Hypothalamus (tissue), 51 donors: ENCODE data around the gene PDE4C.

Source experiments
- DNase-seq, 51 donors: peaks; one replicate each; lab custom pipeline; 2025; lab: John Stamatoyannopoulos, UW

The PDE4C gene

DNA sequence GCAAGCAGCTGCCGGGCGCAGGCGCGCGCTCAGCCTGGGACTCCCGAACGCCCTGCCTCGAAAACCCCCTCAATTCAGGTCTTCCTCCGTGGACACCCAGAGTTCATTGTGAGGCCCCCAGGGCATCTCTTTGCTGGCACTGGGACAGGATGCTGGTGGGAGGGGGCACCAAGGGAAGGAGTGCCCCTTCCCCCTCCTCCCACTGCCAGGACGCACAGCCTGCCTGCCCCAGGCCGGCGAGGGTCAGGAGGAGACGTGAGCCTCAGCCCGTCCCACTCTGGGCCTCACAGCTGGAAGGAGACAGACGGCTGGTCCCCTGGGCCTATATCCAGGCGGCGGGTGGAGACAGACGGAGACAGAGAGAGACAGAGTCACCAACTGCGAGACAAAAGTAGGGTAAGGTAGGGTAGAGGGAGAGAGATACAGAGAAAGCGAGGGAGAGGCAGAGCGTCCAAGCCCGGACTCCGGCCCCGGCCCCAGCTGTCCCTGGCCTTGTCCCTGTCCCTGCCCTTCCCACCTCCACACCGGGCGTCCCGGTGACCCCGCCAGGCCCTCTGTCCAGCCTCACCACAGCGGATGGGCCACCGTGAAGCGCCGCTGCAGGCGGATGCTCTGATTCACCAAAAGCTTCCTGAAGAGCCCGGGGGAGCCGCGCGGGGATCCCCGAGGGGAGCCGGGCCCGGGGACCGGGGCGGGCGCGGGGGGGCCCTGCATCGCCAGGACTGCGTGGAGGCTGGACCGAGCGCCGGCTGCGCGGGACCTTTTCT, at the start of gene PDE4C:
Gene PDE4C (minus strand): TSS at position 737 of the 767 bp plus-strand sequence. CDS start 23 bp downstream, at position 714.
- DNase-seq: no peak

- peak in 48 of 51 donors; percentile 8 to 86 (median 69) for DNase-seq
Measured at GRCh38 chr19:18274781-18275356, 48.6 kb upstream of the PDE4C start.

GRCh38 chr19:18274219-18274780, 48.1 kb upstream of the PDE4C start, which contains the start of gene IQCN:
Gene IQCN, minus strand, starts transcription at chr19:18274452. Its CDS starts 4,974 bp downstream, at chr19:18269478.
- DNase-seq: peak in 1 of 51 donors; percentile 43

DNA sequence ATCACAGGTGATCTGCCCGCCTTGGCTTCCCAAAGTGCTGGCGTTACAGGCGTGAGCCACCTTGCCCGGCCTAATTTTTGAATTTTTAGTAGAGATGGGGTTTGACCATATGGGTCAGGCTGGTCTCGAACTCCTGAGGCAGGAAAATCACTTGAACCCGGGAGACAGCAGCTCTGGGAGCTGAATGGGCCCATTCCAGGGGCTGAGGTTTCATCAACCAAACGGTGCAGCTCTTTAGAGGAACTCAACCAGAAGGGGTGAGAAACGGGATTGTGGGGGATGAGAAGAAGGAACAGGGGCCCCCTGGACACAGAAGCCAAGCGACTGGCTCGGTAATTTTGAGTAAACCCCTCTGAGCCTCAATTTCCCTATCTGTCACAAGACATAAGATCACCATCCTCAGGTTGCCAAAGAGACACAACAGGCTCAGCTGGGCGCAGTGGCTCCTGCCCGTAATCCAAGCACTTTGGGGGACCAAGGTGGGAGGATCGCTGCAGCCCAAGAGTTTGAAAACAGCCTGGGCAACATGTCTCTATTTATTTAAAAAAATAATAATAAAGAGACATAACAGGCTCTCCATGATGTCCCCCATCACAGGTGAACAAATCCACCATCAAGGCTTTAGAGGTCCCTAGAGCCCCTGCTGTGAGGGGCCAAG, 47.5 kb upstream of the PDE4C start:
- DNase-seq: no peak

DNA sequence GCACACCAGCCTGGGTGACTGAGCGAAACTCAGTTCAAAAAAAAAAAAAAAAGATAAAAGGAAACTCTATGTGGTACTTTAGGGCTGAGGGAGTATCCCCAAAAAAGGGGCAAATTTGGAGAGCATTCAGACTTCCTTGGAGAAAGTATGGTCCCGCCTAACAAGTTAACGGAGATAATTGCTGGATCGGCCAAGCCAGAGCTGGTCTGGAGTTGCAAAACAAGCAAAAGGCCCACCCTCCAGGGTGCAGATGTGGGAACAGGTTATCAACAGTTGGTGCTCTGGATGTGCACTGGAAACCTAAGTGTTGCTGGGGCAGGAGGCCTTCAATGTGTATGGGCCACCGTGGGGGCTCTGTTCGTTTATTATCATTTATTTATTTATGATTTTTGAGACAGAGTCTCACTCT, 45.2 kb upstream of the PDE4C start:
- DNase-seq: no peak

DNA sequence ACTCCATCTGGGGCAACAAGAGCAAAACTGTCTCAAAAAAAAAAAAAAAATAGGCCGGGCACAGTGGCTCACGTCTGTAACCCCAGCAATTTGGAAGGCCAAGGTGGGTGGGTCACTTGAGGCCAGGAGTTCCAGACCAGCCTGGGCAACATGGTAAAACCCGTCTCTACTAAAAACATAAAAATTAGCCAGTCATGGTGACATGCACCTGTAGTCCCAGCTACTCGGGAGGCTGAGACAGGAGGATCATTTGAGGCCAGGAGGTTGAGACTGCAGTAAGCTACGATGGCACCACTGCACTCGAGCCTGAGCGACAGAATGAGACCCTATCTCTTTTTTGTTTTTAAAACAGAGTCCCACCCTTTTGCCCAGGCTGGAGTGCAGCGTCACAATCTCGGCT, 44.1 kb upstream of the PDE4C start:
- DNase-seq: no peak

DNA sequence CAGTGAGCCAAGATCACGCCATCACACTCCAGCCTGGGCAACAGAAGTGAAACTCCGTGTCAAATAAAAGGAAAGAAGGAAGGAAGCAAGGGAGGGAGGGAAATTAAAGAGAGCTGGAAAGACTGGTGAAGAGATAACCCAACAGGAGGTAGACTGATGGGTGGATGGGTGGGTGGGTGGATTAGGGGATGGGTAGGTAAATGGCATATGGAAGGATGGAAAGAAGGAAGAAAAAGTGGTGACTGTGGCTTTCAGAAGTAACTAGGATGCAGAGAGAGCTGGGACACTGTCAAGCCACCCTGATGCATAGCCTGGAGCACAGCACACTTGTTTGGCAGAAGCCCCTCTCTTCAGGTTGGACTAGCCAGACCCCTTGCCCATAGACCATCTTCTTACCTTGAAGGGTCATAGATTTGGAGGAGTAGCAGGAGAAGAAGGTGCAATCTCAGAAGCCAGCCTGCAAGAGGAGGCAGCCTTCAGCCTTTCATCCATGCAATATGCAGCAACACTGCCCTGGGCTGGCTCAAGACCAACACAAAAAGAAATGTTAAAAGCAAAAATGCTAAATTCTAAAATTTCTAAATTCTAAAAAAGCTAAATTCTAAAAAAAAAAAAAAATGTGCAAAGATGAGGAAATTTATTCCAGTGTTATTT, 43.0 kb upstream of the PDE4C start:
- no peak for DNase-seq

DNA sequence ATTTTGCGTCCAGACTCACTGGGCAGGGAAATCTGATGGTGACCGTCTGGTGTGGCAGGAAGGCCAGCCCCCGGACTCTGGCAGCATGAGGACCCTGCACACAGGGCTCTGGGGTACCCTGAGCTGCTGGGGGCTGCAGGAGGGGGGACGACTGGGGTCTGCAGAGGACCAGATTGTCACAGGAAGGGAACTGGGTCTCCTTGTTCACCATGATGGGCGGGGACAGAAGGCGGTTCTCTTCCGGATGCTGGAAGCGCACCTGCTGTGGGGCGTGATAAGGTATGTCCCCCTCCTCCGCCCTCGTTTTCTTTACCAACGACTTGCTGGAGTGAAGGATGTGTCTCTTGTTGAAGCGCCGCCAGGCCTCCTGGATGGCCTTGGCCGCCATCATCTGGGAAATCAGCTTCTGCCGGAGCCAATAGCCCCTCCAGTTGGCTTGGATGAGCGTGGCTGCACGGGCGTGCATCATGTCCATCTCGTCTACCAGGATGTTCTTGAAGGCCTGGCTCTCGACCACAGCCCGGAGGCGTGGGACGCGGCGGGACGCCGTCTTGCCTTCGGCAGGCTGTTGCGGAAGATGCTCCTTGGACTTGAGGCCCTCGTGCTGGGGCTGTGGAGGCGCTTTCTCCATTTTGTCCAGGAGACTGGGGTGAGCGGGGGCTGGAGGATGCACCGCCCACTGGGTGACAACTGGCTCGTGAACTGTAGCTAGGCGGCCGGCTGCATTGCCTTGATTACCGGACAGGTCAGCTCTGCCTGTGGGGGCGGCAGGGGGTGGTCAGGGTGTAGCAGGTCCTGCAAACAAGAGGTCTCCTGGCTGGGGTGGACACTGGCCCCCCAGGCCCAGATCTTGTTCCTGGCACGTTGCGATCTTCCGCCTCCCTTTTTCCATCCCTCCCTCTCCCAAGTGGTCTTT, 40.8 kb upstream of the PDE4C start:
- no peak for DNase-seq

DNA sequence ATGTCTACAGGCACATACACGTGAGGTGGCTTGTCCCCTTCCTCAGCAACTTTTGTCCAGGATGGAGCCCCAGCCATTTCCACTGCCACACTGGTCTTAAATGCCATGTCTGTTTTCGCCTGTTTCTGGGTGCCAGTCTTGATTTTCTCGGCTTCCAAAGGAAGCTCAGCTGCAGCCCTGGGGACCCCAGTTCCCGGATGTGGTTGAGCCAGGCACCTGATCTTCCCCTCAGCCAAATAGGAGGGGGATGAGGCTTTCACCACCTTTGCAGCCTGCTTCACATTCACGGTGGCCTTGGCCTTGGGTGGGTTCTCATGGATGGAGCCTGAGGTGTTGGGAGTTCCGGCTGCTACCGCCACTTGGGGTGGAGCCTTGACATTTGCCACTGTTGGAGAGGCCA, 39.3 kb upstream of the PDE4C start:
- DNase-seq: no peak

GRCh38 chr19:18264971-18265540, 38.8 kb upstream of the PDE4C start:
- DNase-seq: no peak

- no peak for DNase-seq
Measured at GRCh38 chr19:18264137-18264854, 38.1 kb upstream of the PDE4C start.

DNA sequence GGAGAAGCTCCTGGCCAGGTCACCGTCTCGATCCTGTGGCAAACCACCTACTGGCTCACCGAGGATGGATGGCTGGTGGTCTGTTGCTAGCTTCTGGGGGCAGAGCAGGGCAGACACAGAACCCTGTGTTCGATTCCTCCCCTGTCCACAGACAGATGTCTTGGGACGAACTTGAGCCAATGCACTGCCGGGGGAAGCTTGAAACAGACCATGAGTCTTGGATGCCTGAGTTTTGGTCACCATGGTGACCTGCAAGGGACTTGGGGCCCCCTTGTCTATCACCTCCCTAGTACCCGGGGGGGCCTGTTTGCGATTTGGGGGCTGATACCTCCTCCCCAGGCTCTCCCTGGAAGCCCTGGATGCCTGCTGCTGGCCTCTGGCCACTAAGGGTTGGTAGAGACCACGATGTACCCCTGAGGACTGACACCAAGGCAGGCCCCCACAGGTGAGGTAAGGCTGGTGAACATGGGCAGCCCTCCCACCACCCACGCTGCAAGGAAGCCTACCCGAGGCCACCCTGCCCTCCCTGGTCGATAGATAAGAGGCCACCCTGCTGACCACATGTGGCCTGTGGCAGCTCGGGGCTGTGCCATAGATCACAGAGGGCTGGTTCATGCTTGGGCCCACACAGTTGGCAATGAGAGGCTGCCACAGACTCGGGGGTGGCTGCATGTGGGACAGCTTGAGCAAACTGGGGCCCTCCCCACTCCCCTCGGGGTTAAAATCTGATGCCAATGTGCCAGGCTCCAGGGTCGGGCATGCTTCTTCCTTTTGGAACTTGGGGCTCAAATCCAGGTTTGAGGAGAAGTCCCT, 37.3 kb upstream of the PDE4C start:
- no peak for DNase-seq

GRCh38 chr19:18262917-18263316, 36.7 kb upstream of the PDE4C start:
- no peak for DNase-seq

- DNase-seq: no peak
Measured at GRCh38 chr19:18262144-18262543, 35.9 kb upstream of the PDE4C start.

DNA sequence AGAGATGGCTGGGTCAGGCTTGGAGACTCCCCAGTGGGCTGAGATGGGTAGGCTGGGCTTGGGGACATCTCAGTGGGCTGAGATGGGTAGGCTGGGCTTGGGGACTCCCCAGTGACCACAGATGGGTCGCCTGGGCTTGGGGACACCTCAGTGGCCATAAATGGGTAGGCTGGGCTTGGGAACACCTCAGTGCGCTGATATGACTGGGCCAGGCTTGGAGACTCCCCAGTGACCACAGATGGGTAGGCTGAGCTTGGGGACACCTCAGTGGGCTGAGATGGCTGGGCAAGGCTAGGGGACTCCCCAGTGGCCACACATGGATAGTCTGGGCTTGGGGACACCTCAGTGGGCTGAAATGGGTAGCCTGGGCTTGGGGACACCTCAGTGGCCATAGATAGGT, 35.2 kb upstream of the PDE4C start:
- DNase-seq: no peak

- no peak for DNase-seq
Measured at GRCh38 chr19:18259893-18260292, 33.7 kb upstream of the PDE4C start.

DNA sequence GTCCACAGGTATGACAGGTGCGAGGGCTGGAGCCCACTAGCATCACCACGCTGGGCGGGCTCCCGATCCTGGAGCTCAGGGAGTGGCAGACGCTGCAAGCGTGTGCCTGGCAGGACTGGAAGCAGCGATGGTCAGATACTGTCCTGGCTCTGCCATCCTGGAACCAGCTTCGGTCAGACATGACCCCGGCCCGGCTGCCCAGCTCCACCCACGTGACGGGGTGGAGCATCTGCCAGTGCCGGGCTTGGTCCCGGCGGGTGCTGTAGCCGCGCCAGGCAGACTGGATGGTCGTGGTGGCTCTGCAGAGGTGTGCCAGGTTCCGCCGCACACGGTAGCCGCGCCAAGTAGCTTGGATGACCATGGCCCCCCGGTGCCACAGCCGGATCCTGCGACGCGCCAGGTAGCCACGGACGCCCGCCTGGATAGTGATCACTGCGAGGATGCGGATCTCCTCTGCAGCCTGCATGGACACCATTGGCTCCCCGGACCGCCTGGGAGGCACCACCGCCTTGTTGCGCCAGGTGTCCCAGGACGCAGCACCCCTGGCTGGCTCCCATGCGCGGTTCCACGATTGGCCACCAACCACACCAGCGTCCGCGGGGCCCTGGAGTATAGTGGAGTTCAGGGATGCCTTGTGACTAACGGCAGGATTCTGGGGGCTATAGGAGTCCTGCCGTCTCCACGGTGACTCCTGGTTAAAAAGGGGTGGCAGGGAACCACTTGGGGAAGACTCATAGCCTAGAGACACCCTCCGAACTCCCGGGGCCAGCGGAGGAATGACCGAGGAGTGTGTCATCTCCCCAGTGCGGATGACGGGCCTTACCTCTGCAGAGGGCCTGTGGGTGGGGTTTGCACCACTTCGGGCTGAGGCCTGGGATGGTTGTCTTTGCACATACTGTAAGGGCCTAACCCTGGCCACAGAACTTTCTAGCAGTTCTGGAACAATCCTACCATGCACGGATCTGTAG, 31.5 kb upstream of the PDE4C start:
- no peak for DNase-seq
